ENCODE data around the gene HIGD1B. TPM values are rescaled to one million over a fixed set of nuclear protein-coding genes. Genes with fewer than 3 reads are reported as not detected.

HIGD1B gene
- total and polyA plus RNA-seq, 2 of the 13 experiments (the other 11 are each of a cell fraction or from before 2014, with no cell fraction given), result not detected

DNA sequence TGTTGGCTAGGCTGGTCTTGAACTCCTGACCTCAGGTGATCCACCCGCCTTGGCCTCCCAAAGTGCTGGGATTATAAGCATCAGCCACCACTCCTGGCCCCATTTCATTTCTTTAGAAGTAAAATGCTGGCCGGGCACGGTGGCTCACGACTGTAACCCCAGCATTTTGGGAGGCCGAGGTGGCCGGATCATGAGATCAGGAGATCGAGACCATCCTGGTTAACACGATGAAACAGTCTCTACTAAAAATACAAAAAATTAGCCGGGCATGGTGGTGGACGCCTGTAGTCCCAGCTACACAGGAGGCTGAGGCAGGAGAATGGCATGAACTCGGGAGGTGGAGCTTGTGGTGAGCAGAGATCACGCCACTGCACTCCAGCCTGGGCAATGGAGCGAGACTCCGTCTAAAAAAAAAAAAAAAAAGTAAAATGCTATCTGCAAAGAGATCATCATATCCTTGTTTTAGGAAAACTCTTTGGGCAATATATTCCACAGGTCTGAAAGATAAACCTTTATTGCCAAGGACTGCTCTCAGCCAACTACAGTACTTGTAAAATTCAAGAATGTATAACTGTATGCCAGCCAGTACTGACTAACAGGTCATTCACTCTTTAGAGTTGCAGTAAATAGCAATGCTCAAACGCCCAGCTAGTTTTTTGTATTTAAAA, 21.4 kb upstream of the HIGD1B start:
- no peaks in the 10 kb centered on the region for H3K9me3 ChIP-seq (ENCODE audit: low read length)
- H3K4me3 ChIP-seq (replicated peaks in 1 of 3; ENCODE audit: insufficient read depth in 1 of 3, low read depth in 2 of 3, low read length in 3 of 3), result no peak overlapping the region
- H3K27me3 ChIP-seq (ENCODE audit: control insufficient read depth in 1 of 2, insufficient read depth in 2 of 2, low read length in 2 of 2), result peaks cover 3 to 30% of the 10 kb centered on the region in 2 experiments
- H3K9ac ChIP-seq (ENCODE audit: insufficient read depth, low read depth, low read length), result no peak overlapping the region
- H4K20me1 ChIP-seq (ENCODE audit: insufficient read depth, low read length), result no peaks in the 10 kb centered on the region
- H3K4me1 ChIP-seq (ENCODE audit: insufficient read depth, low read length), result peaks cover 21% of the 10 kb centered on the region
- H3K4me2 ChIP-seq (ENCODE audit: low read depth, low read length), result no peak overlapping the region
- WGBS (ENCODE audit: low lambda C conversion rate), result 74% methylated on average over 15 of the region's 15 CpGs
- TF ChIP-seq, protein P1, sequence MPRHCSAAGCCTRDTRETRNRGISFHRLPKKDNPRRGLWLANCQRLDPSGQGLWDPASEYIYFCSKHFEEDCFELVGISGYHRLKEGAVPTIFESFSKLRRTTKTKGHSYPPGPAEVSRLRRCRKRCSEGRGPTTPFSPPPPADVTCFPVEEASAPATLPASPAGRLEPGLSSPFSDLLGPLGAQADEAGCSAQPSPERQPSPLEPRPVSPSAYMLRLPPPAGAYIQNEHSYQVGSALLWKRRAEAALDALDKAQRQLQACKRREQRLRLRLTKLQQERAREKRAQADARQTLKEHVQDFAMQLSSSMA (CRISPR knock-in tag; IDR thresholded peaks at IDR 0.05), result no peak
- TF ChIP-seq ZFP1 (CRISPR knock-in tag; IDR thresholded peaks at IDR 0.05), result no peak
- no peak for TF ChIP-seq HNF4A (CRISPR knock-in tag; IDR thresholded peaks at IDR 0.05)
- TF ChIP-seq, protein P2, sequence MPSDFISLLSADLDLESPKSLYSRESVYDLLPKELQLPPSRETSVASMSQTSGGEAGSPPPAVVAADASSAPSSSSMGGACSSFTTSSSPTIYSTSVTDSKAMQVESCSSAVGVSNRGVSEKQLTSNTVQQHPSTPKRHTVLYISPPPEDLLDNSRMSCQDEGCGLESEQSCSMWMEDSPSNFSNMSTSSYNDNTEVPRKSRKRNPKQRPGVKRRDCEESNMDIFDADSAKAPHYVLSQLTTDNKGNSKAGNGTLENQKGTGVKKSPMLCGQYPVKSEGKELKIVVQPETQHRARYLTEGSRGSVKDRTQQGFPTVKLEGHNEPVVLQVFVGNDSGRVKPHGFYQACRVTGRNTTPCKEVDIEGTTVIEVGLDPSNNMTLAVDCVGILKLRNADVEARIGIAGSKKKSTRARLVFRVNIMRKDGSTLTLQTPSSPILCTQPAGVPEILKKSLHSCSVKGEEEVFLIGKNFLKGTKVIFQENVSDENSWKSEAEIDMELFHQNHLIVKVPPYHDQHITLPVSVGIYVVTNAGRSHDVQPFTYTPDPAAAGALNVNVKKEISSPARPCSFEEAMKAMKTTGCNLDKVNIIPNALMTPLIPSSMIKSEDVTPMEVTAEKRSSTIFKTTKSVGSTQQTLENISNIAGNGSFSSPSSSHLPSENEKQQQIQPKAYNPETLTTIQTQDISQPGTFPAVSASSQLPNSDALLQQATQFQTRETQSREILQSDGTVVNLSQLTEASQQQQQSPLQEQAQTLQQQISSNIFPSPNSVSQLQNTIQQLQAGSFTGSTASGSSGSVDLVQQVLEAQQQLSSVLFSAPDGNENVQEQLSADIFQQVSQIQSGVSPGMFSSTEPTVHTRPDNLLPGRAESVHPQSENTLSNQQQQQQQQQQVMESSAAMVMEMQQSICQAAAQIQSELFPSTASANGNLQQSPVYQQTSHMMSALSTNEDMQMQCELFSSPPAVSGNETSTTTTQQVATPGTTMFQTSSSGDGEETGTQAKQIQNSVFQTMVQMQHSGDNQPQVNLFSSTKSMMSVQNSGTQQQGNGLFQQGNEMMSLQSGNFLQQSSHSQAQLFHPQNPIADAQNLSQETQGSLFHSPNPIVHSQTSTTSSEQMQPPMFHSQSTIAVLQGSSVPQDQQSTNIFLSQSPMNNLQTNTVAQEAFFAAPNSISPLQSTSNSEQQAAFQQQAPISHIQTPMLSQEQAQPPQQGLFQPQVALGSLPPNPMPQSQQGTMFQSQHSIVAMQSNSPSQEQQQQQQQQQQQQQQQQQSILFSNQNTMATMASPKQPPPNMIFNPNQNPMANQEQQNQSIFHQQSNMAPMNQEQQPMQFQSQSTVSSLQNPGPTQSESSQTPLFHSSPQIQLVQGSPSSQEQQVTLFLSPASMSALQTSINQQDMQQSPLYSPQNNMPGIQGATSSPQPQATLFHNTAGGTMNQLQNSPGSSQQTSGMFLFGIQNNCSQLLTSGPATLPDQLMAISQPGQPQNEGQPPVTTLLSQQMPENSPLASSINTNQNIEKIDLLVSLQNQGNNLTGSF (CRISPR knock-in tag; IDR thresholded peaks at IDR 0.05), result no peak
- TF ChIP-seq ZNF20 (CRISPR knock-in tag; IDR thresholded peaks at IDR 0.05), result no peak
- no peak for TF ChIP-seq ZBTB38 (CRISPR knock-in tag; IDR thresholded peaks at IDR 0.05)
- TF ChIP-seq ZNF230 (CRISPR knock-in tag; IDR thresholded peaks at IDR 0.05), result no peak
- TF ChIP-seq BHLHE40 (IDR thresholded peaks at IDR 0.05; ENCODE audit: low read length), result no peak
- no peak for TF ChIP-seq PHF21A (CRISPR knock-in tag; IDR thresholded peaks at IDR 0.05)
- TF ChIP-seq NONO (IDR thresholded peaks at IDR 0.05), result no peak
- no peak for TF ChIP-seq NONO (CRISPR knock-in tag; conservative IDR thresholded peaks at IDR 0.05)
- TF ChIP-seq LCORL (IDR thresholded peaks at IDR 0.05), result no peak
- TF ChIP-seq LCORL (CRISPR knock-in tag; IDR thresholded peaks at IDR 0.05), result no peak
- TF ChIP-seq, protein P3, sequence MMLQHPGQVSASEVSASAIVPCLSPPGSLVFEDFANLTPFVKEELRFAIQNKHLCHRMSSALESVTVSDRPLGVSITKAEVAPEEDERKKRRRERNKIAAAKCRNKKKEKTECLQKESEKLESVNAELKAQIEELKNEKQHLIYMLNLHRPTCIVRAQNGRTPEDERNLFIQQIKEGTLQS (CRISPR knock-in tag; IDR thresholded peaks at IDR 0.05), result no peak
- TF ChIP-seq KAT8 (CRISPR knock-in tag; IDR thresholded peaks at IDR 0.05), result no peak
- in situ Hi-C loops (cut with HindIII; ENCODE audit: extremely low pct_ligation_motif_present, low pct_unique_long_range_greater_than_20kb) (loop anchor here (5.0 kb wide), 1 partner anchor 44 kb away; no protein-coding TSS in a partner anchor), intact Hi-C loops (cut with micrococcal nuclease; ENCODE audit: unreplicated experiment) (no loop called here)
- no peak overlapping the region for H2AFZ ChIP-seq (ENCODE audit: low read length)
- H3K27ac ChIP-seq (ENCODE audit: extremely low read length, insufficient read depth, low read length), result no peak overlapping the region
- no TSS peak for BruUV-seq (replicated peaks)
- no peaks in the 10 kb centered on the region for H3K79me2 ChIP-seq (ENCODE audit: insufficient read depth, low read length)
- no peaks in the 10 kb centered on the region for H3K36me3 ChIP-seq (replicated peaks in 1 of 2; ENCODE audit: control insufficient read depth in 1 of 2, insufficient read depth in 2 of 2, low read length in 2 of 2)
- ATAC-seq (no peak), DNase-seq (ENCODE audit: low spot score) (no peak), FAIRE-seq (no peak)
- ChIA-PET POLR2A (interaction anchor here (0.6 kb wide), 1 partner anchor 48 kb away, joined by 4 read pairs; no protein-coding TSS in a partner anchor), CTCF (ENCODE audit: low intra/inter-chr PET ratio, low total read pairs) (no interaction called here)

Measured in HepG2 (cell line).